ENCODE data around the gene ZNF638. TPM values are rescaled to one million over a fixed set of nuclear protein-coding genes. Genes with fewer than 3 reads are reported as not detected.

ZNF638 gene
- total and polyA plus RNA-seq, 2 of the 4 experiments (the other 2 are of a cell fraction): 46.4 to 129 TPM

DNA sequence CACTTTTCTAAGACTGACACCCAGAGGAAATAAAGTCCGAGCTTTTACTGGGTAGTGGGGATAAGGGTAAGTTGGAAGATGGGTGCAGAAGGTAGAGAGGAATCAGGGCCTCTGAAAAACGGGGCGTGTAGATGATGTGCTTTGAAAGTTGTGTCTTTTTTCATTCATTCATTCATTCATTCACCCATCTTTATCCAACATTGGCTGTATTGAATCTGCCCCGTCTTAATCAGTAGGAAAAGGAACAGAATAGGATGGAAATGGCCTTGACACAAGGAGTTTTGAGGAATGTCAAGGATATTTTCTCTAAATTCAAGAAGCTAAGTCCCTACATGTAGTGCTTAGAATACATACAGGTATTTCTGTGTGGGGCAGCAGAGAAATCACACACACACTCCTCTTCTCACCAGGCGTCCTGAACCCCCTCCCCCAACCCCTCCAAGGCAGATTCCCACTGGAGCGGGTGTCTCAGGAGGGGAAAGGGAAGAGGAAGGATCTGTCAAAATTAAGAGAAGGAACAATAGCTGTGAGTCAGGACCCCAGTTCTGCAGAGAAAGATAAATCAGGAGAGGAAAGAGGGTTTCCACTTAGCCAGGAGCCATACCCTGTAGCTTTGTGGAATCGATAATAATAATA, 135.7 kb downstream of the ZNF638 start:
- no peak overlapping the region for H3K23ac ChIP-seq (ENCODE audit: low read depth, low read length)
- no peaks in the 10 kb centered on the region for H3K79me1 ChIP-seq (ENCODE audit: low read depth in 1 of 2, low read length in 2 of 2)
- H4K20me1 ChIP-seq (ENCODE audit: insufficient read depth, low read length): no peaks in the 10 kb centered on the region
- no peak overlapping the region for H3K56ac ChIP-seq (ENCODE audit: extremely low read depth, insufficient read depth, low read length)
- H3K18ac ChIP-seq (ENCODE audit: low read depth, low read length): no peak overlapping the region
- H3K9ac ChIP-seq (ENCODE audit: low read depth, low read length): no peak overlapping the region
- no peak overlapping the region for H2BK5ac ChIP-seq (ENCODE audit: low read depth, low read length, poor library complexity, severe bottlenecking)
- no CpG with 5 or more reads among the region's 7 CpGs for WGBS, 2 experiments (ENCODE audit: extremely low coverage in 2 of 2, insufficient read length in 1 of 2)
- ATAC-seq (ENCODE audit: low read depth): no peak
- H3K14ac ChIP-seq (replicated peaks; ENCODE audit: low read depth, low read length): no peak overlapping the region
- no TSS peak for BruUV-seq (replicated peaks)
- peak overlapping the region; percentile 99 for H3K4me2 ChIP-seq (ENCODE audit: low read depth, low read length)
- dilution Hi-C loops (cut with HindIII; ENCODE audit: low sequenced_read_pairs, unreplicated experiment): no loop called here
- peak overlapping the region; percentile 96 for H3K4me3 ChIP-seq (ENCODE audit: insufficient read depth, low read depth, low read length)
- no peaks in the 10 kb centered on the region for H3K36me3 ChIP-seq (ENCODE audit: control insufficient read depth, insufficient read depth, low read length)
- POLR2A ChIA-PET (ENCODE audit: unreplicated experiment): no interaction called here
- in situ Hi-C loops (cut with MboI; ENCODE audit: low sequenced_read_pairs): no loop called here
- H3K9me1 ChIP-seq (ENCODE audit: insufficient read depth, low read length): no peaks in the 10 kb centered on the region
- intact Hi-C loops (cut with micrococcal nuclease): no loop called here
- H3K27ac ChIP-seq (ENCODE audit: insufficient read depth, low read length): no peak overlapping the region
- CTCF ChIA-PET: no interaction called here
- H3K9me3 ChIP-seq (ENCODE audit: control insufficient read depth, insufficient read depth, low read length): peaks cover 8% of the 10 kb centered on the region
- H2BK20ac ChIP-seq (ENCODE audit: low read depth, low read length): no peak overlapping the region
- TF ChIP-seq CEBPB (IDR thresholded peaks at IDR 0.05; ENCODE audit: low read depth, low read length): no peak
- TF ChIP-seq, protein P1, sequence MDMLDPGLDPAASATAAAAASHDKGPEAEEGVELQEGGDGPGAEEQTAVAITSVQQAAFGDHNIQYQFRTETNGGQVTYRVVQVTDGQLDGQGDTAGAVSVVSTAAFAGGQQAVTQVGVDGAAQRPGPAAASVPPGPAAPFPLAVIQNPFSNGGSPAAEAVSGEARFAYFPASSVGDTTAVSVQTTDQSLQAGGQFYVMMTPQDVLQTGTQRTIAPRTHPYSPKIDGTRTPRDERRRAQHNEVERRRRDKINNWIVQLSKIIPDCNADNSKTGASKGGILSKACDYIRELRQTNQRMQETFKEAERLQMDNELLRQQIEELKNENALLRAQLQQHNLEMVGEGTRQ (IDR thresholded peaks at IDR 0.05; ENCODE audit: low read depth, low read length): no peak
- no peak for TF ChIP-seq RCOR1 (IDR thresholded peaks at IDR 0.05; ENCODE audit: insufficient replicate concordance, low read length)
- no peak for TF ChIP-seq MAZ (IDR thresholded peaks at IDR 0.05; ENCODE audit: borderline replicate concordance, low read depth, low read length)
- no peak for TF ChIP-seq BHLHE40 (IDR thresholded peaks at IDR 0.05; ENCODE audit: low read depth, low read length)
- TF ChIP-seq, protein P2, sequence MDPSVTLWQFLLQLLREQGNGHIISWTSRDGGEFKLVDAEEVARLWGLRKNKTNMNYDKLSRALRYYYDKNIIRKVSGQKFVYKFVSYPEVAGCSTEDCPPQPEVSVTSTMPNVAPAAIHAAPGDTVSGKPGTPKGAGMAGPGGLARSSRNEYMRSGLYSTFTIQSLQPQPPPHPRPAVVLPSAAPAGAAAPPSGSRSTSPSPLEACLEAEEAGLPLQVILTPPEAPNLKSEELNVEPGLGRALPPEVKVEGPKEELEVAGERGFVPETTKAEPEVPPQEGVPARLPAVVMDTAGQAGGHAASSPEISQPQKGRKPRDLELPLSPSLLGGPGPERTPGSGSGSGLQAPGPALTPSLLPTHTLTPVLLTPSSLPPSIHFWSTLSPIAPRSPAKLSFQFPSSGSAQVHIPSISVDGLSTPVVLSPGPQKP (IDR thresholded peaks at IDR 0.05; ENCODE audit: borderline replicate concordance, low read depth, low read length): no peak
- no peak for TF ChIP-seq MAFK (IDR thresholded peaks at IDR 0.05; ENCODE audit: low read depth, low read length)
- no peak for TF ChIP-seq MXI1 (IDR thresholded peaks at IDR 0.05; ENCODE audit: borderline replicate concordance, low read depth, low read length)
- no peak for TF ChIP-seq RAD21 (IDR thresholded peaks at IDR 0.05; ENCODE audit: low read length)
- no peak for TF ChIP-seq CHD1 (IDR thresholded peaks at IDR 0.05; ENCODE audit: low read depth, low read length)
- TF ChIP-seq, protein P3, sequence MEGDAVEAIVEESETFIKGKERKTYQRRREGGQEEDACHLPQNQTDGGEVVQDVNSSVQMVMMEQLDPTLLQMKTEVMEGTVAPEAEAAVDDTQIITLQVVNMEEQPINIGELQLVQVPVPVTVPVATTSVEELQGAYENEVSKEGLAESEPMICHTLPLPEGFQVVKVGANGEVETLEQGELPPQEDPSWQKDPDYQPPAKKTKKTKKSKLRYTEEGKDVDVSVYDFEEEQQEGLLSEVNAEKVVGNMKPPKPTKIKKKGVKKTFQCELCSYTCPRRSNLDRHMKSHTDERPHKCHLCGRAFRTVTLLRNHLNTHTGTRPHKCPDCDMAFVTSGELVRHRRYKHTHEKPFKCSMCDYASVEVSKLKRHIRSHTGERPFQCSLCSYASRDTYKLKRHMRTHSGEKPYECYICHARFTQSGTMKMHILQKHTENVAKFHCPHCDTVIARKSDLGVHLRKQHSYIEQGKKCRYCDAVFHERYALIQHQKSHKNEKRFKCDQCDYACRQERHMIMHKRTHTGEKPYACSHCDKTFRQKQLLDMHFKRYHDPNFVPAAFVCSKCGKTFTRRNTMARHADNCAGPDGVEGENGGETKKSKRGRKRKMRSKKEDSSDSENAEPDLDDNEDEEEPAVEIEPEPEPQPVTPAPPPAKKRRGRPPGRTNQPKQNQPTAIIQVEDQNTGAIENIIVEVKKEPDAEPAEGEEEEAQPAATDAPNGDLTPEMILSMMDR (conservative IDR thresholded peaks at IDR 0.05; ENCODE audit: low read depth, low read length): no peak
- H4K5ac ChIP-seq (ENCODE audit: low read depth, low read length): no peak overlapping the region
- H2BK120ac ChIP-seq (ENCODE audit: low read depth, low read length): no peak overlapping the region
- no peaks in the 10 kb centered on the region; the same call in 1 of the 2 replicates for H3K4me1 ChIP-seq (ENCODE audit: control insufficient read depth, insufficient read depth, low read length)
- no peak overlapping the region for H3K4ac ChIP-seq (ENCODE audit: low read depth, low read length)
- H2AK9ac ChIP-seq (replicated peaks; ENCODE audit: low read depth, low read length, poor library complexity): no peak overlapping the region
- H2BK15ac ChIP-seq (ENCODE audit: low read depth, low read length): no peak overlapping the region
- H4K8ac ChIP-seq (ENCODE audit: low read depth in 2 of 2, low read length in 2 of 2): no peak overlapping the region
- peaks cover 67% of the 10 kb centered on the region for H3K27me3 ChIP-seq (ENCODE audit: control insufficient read depth, insufficient read depth, low read length)
- DNase-seq: no peak
- no peak overlapping the region for H2AK5ac ChIP-seq (ENCODE audit: low read depth, low read length)
- no peak overlapping the region for H4K91ac ChIP-seq (ENCODE audit: insufficient read depth, low read depth, low read length)
- peak overlapping the region; percentile 88 for H2AFZ ChIP-seq (replicated peaks; ENCODE audit: low read length, poor library complexity)

Measured in IMR-90 (cell line).